Tibial artery (tissue), 4 donors: Measurements from ENCODE around the gene NDC1.

Source experiments
- DNase-seq, 2 donors: peaks; one replicate each; pipeline ENCODE4 v3.0.0-alpha.2; 2019
- H3K27ac ChIP-seq, 2 donors: fragments of 200-600 bp; sonication (generic) in 1 of 2; 1 replicate in 1 of 2; 2 replicates in 1 of 2; pipeline ENCODE4 v1.5.1; 2018 to 2019; ENCODE audit warnings: mild to moderate bottlenecking in 1 of 2
- H3K27me3 ChIP-seq, 2 donors: fragments of 200-600 bp; sonication (generic) in 1 of 2; one replicate each; pipeline versions ENCODE4 v1.5.1 to v1.6.0; 2016 to 2019
- H3K36me3 ChIP-seq, 3 donors: fragments of 200-600 bp; sonication (generic) in 2 of 3; one replicate each; pipeline ENCODE4 v1.5.1; 2016 to 2019; ENCODE audit warnings: mild to moderate bottlenecking in 2 of 3
- H3K4me1 ChIP-seq, 4 donors: fragments of 200-600 bp; sonication (generic) in 2 of 4; 1 replicate in 3 of 4; 2 replicates in 1 of 4; pipeline ENCODE4 v1.5.1; 2016 to 2019
- H3K4me3 ChIP-seq, 2 donors: fragments of 200-600 bp; sonication (generic) in 1 of 2; 1 replicate in 1 of 2; 2 replicates in 1 of 2; pipeline ENCODE4 v1.5.1; 2018 to 2019; ENCODE audit warnings: mild to moderate bottlenecking in 2 of 2
- H3K9me3 ChIP-seq, 3 donors: fragments of 200-600 bp; sonication (generic) in 1 of 3; one replicate each; pipeline ENCODE4 v1.5.1; 2016 to 2019
- intact Hi-C: fragments of 100-400 bp; cut with DNase I; formaldehyde crosslinking; loops from one replicate; pipeline ENCODE4 v1.15.0; 2023; ENCODE audit warnings: low total_unique reads
- TF ChIP-seq, protein P1 (sequence below), 2 experiments: fragments of 200-600 bp in 1 of 2; fragments of 450-650 bp in 1 of 2; IDR thresholded peaks; one replicate each; pipeline ENCODE4 v1.5.1; 2017 to 2019; ENCODE audit warnings: antibody characterized with exemption in 2 of 2, mild to moderate bottlenecking in 1 of 2, moderate library complexity in 1 of 2

Gene NDC1

DNA sequence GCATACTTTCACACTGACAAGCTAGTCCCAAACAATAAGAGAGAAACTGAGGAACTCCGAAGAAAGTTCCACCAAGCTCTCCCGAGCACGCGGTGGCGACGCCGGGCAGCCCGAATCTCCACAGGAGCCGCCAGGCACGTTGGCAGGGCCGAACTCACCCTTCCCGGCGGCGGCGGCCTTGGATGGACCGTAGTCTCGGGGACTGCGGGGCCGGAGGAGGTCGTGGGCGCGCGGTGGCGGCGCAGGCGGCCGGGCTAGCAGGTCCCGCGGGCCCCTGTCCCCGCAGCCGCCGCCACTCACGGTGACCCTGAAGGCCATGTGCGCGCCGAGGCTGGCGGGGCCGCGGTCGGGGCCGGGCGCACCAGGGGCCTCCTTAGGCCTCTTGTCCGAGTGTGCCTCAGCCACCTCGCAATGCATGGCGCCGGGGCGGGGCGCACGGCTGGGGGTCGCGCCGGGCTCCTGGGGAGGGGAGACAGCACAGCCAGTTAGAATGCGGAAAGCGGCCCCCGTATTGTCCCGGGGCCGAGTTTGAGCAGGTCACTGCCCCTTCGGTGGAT is 100.4 kb downstream of the NDC1 start:
- TF ChIP-seq, protein P1, sequence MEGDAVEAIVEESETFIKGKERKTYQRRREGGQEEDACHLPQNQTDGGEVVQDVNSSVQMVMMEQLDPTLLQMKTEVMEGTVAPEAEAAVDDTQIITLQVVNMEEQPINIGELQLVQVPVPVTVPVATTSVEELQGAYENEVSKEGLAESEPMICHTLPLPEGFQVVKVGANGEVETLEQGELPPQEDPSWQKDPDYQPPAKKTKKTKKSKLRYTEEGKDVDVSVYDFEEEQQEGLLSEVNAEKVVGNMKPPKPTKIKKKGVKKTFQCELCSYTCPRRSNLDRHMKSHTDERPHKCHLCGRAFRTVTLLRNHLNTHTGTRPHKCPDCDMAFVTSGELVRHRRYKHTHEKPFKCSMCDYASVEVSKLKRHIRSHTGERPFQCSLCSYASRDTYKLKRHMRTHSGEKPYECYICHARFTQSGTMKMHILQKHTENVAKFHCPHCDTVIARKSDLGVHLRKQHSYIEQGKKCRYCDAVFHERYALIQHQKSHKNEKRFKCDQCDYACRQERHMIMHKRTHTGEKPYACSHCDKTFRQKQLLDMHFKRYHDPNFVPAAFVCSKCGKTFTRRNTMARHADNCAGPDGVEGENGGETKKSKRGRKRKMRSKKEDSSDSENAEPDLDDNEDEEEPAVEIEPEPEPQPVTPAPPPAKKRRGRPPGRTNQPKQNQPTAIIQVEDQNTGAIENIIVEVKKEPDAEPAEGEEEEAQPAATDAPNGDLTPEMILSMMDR (IDR thresholded peaks at IDR 0.05) = no peak
- H3K4me1 ChIP-seq = peaks cover 4 to 24% (median 19%) of the 10 kb centered on the region in 4 donors
- no peaks in the 10 kb centered on the region for H3K36me3 ChIP-seq
- H3K27ac ChIP-seq = no peak overlapping the region
- H3K4me3 ChIP-seq = peak overlapping the region; percentile 45 to 56
- no peak for DNase-seq
- H3K9me3 ChIP-seq = no peaks in the 10 kb centered on the region
- intact Hi-C loops = no loop called here
- peaks cover 0 to 72% of the 10 kb centered on the region in 2 donors for H3K27me3 ChIP-seq

DNA sequence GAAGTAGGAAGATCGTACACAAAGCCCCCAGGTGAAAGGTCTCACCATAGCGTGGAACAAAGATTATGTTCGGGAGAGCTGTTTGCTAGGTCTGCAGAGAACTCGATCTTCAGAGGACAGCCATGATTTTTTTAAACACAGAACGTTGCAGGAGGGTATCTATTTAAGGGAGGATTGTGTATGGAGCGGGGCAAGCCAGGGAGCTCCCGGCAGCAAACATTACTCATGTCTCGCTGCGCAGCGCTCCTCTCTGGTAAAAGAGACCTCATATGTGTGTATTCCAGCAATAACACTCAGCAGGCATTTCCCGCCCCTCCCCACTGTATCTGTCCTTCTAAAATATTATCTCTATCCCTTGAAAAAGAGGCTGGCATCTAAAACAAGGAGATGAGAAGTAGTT is 101.8 kb downstream of the NDC1 start:
- Histone ChIP-seq H3K4me1 (peaks cover 4 to 24% (median 19%) of the 10 kb centered on the region in 4 donors), H3K27ac (no peak overlapping the region), H3K27me3 (peaks cover 0 to 66% of the 10 kb centered on the region in 2 donors), H3K4me3 (no peak overlapping the region), H3K9me3 (no peaks in the 10 kb centered on the region), H3K36me3 (no peaks in the 10 kb centered on the region)
- no peak for DNase-seq
- TF ChIP-seq, protein P1 (IDR thresholded peaks at IDR 0.05) = no peak
- intact Hi-C loops = no loop called here

DNA sequence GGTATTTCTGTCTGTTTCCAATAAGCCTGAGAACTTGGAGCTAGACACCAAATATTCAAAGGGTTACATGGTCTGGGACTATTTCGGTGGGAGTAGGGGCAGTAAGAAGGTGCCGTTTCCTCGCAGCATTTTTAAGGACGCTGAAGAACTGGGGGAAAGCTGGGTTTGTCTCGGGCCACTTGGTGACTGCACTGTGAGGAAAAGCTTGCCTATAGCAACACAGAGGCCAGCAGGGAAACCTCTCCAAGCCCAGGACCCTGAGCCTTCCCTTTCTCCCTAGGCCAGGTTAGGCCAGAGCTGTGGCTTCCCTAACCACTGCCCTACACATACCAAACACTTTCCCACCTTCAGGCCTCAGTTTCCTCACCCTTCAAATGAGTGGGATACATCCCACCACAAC is 102.4 kb downstream of the NDC1 start:
- no peaks in the 10 kb centered on the region for H3K36me3 ChIP-seq
- no peaks in the 10 kb centered on the region for H3K9me3 ChIP-seq
- H3K4me1 ChIP-seq = peaks cover 4 to 24% (median 19%) of the 10 kb centered on the region in 4 donors
- TF ChIP-seq, protein P1 (IDR thresholded peaks at IDR 0.05) = no peak
- no peak for DNase-seq
- H3K27ac ChIP-seq = no peak overlapping the region
- intact Hi-C loops = loop anchor here (2.0 kb wide), 1 partner anchor 57 kb away; no protein-coding TSS in a partner anchor
- H3K27me3 ChIP-seq = peaks cover 0 to 64% of the 10 kb centered on the region in 2 donors
- no peak overlapping the region for H3K4me3 ChIP-seq

DNA sequence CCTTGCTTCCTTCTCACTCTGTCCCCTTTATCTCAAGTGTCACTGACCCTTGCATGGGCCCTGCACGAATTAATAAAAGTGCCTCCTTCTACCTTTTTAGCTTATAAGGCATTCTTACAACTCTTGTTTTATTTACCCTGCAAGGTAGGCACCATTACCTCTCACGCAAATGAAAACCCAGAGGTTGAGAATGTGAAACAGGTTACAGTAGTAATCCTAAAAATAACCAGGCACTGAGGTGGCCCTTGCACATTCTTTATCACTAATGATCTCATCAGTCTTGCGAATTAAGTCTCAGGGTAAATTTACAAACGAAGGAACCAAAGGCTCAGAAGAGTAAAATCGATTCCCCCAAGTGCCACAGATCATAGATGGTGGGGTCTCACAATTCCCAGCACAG is 102.8 kb downstream of the NDC1 start:
- Histone ChIP-seq H3K27me3 (peaks cover 0 to 60% of the 10 kb centered on the region in 2 donors), H3K4me3 (no peak overlapping the region), H3K36me3 (no peaks in the 10 kb centered on the region), H3K9me3 (no peaks in the 10 kb centered on the region), H3K27ac (no peak overlapping the region), H3K4me1 (peaks cover 4 to 24% (median 19%) of the 10 kb centered on the region in 4 donors)
- TF ChIP-seq, protein P1 (IDR thresholded peaks at IDR 0.05) = no peak
- intact Hi-C loops = loop anchor here (2.0 kb wide), 1 partner anchor 56 kb away; no protein-coding TSS in a partner anchor
- DNase-seq = no peak

DNA sequence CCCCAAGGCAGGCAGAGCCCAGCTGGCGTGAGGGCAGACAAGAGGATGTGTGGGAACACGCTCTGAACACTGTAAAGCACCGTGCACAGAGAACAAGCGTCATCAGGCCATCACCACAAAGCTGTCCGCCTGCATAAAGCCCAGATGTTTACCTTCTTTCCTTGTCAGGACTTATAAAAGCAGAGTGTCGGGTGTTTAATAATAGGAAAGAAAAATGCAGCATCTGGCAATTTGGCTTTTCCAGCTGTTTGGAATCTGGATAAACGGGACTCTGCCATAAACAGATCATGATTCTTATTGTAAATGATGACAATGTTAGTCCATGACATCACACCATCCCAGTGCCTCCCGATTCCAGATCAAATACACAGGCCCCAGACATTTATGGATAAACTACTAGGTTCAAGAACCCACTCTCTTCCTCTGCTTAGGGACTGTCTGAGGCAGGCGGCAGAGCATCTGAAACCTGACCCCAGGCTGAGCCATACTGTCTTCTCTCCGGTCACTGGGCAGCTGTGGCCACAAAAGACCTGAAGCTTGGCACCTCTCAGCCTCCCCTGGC is 103.4 kb downstream of the NDC1 start:
- Histone ChIP-seq H3K27me3 (peaks cover 0 to 56% of the 10 kb centered on the region in 2 donors), H3K9me3 (no peaks in the 10 kb centered on the region), H3K4me1 (peaks cover 4 to 22% (median 17%) of the 10 kb centered on the region in 4 donors), H3K4me3 (no peak overlapping the region), H3K27ac (no peak overlapping the region), H3K36me3 (no peaks in the 10 kb centered on the region)
- DNase-seq = no peak
- TF ChIP-seq, protein P1 (IDR thresholded peaks at IDR 0.05) = no peak
- intact Hi-C loops = loop anchor here (2.0 kb wide), 1 partner anchor 56 kb away; no protein-coding TSS in a partner anchor
